H9 (cell line): ENCODE measurements around the gene SAMD7. TPM values are rescaled to one million over a fixed set of nuclear protein-coding genes. Genes with fewer than 3 reads are reported as not detected.

ENCODE experiments used
- DNase-seq: peaks from one replicate; pipeline ENCODE4 v3.0.0-alpha.2; 2017
- H2AFZ ChIP-seq: one replicate; pipeline ENCODE4 v1.6.1; 2013; ENCODE audit warnings: mild to moderate bottlenecking, low read length, control low read depth, moderate library complexity
- H2AK5ac ChIP-seq: 2 replicates; pipeline ENCODE4 v1.6.1; 2013; ENCODE audit warnings: low read length, control low read depth, mixed read lengths; ENCODE audit not compliant: insufficient read length
- H2BK120ac ChIP-seq: one replicate; pipeline ENCODE4 v1.6.1; 2013; ENCODE audit warnings: low read depth, mild to moderate bottlenecking, low read length, control low read depth, inconsistent platforms; ENCODE audit not compliant: poor library complexity, severe bottlenecking
- H2BK12ac ChIP-seq: 2 replicates; pipeline ENCODE4 v1.6.1; 2013; ENCODE audit warnings: low read length, control low read depth, mixed read lengths, low read depth; ENCODE audit not compliant: insufficient read length
- H2BK15ac ChIP-seq: 2 replicates; pipeline ENCODE4 v1.6.1; 2013; ENCODE audit warnings: low read depth, low read length, control low read depth
- H2BK20ac ChIP-seq: one replicate; pipeline ENCODE4 v1.6.1; 2013; ENCODE audit warnings: low read depth, mild to moderate bottlenecking, low read length, control low read depth, inconsistent platforms; ENCODE audit not compliant: poor library complexity, severe bottlenecking
- H2BK5ac ChIP-seq: 2 replicates; pipeline ENCODE4 v1.6.1; 2013; ENCODE audit warnings: low read length, control low read depth, mixed read lengths; ENCODE audit not compliant: insufficient read length
- H3K14ac ChIP-seq: 2 replicates; pipeline ENCODE4 v1.6.1; 2013; ENCODE audit warnings: low read length, control low read depth; ENCODE audit not compliant: insufficient read depth
- H3K18ac ChIP-seq: 2 replicates; pipeline ENCODE4 v1.6.1; 2013; ENCODE audit warnings: low read depth, mild to moderate bottlenecking, mixed read lengths, low read length, control low read depth; ENCODE audit not compliant: insufficient read length
- H3K23ac ChIP-seq: 2 replicates; pipeline ENCODE4 v1.6.1; 2013; ENCODE audit warnings: low read length, control low read depth, mixed read lengths, low read depth; ENCODE audit not compliant: insufficient read length
- H3K23me2 ChIP-seq: 2 replicates; pipeline ENCODE4 v1.6.1; 2013; ENCODE audit warnings: low read depth, mild to moderate bottlenecking, mixed read lengths, low read length, control low read depth; ENCODE audit not compliant: insufficient read length, poor library complexity, severe bottlenecking
- H3K27ac ChIP-seq: 2 replicates; pipeline ENCODE4 v1.5.1; 2013; ENCODE audit warnings: low read length, control low read depth, mixed read lengths, low read depth; ENCODE audit not compliant: insufficient read length
- H3K27me3 ChIP-seq: 2 replicates; pipeline ENCODE4 v1.6.1; 2013; ENCODE audit warnings: low read length, control low read depth, inconsistent platforms; ENCODE audit not compliant: insufficient read depth
- H3K4ac ChIP-seq: 2 replicates; pipeline ENCODE4 v1.6.1; 2013; ENCODE audit warnings: low read depth, mild to moderate bottlenecking, control low read depth, inconsistent platforms, low read length, moderate library complexity
- H3K4me1 ChIP-seq: 2 replicates; pipeline ENCODE4 v1.6.1; 2013; ENCODE audit warnings: low read length, control low read depth, inconsistent platforms; ENCODE audit not compliant: insufficient read depth
- H3K4me2 ChIP-seq: 2 replicates; pipeline ENCODE4 v1.6.1; 2013; ENCODE audit warnings: low read length, control low read depth, mixed read lengths; ENCODE audit not compliant: insufficient read length, insufficient read depth
- H3K56ac ChIP-seq: 2 replicates; pipeline ENCODE4 v1.6.1; 2013; ENCODE audit warnings: low read depth, mild to moderate bottlenecking, mixed read lengths, low read length, control low read depth; ENCODE audit not compliant: insufficient read length
- H3K79me1 ChIP-seq: 2 replicates; pipeline ENCODE4 v1.6.1; 2013; ENCODE audit warnings: low read depth, mild to moderate bottlenecking, moderate library complexity, low read length, control low read depth, inconsistent platforms; ENCODE audit not compliant: insufficient read depth, poor library complexity, severe bottlenecking
- H3K79me2 ChIP-seq: 2 replicates; pipeline ENCODE4 v1.6.1; 2013; ENCODE audit warnings: low read length, control low read depth, inconsistent platforms; ENCODE audit not compliant: insufficient read depth
- H3K9ac ChIP-seq: 2 replicates; pipeline ENCODE4 v1.6.1; 2013; ENCODE audit warnings: low read length, control low read depth, mixed read lengths; ENCODE audit not compliant: insufficient read length; ENCODE audit errors: extremely low read depth
- H3K9me3 ChIP-seq: one replicate; pipeline ENCODE4 v1.6.1; 2013; ENCODE audit warnings: low read depth, low read length, inconsistent platforms; ENCODE audit not compliant: control insufficient read depth
- H3T11ph ChIP-seq: one replicate; pipeline ENCODE4 v1.6.1; 2013; ENCODE audit warnings: mild to moderate bottlenecking, low read length, control low read depth, inconsistent platforms
- H4K20me1 ChIP-seq: one replicate; pipeline ENCODE4 v1.6.1; 2013; ENCODE audit not compliant: control insufficient read depth, insufficient read length, insufficient read depth
- H4K5ac ChIP-seq: 2 replicates; pipeline ENCODE4 v1.6.1; 2013; ENCODE audit warnings: low read depth, mild to moderate bottlenecking, mixed read lengths, low read length, control low read depth; ENCODE audit not compliant: insufficient read length
- H4K8ac ChIP-seq: replicated peaks from 2 replicates; pipeline ENCODE4 v1.6.1; 2013; ENCODE audit warnings: low read length, control low read depth, mixed read lengths, low read depth; ENCODE audit not compliant: insufficient read length
- H4K91ac ChIP-seq: 2 replicates; pipeline ENCODE4 v1.6.1; 2013; ENCODE audit warnings: low read depth, mild to moderate bottlenecking, moderate library complexity, mixed read lengths, low read length, control low read depth; ENCODE audit not compliant: insufficient read length
- H3K27ac Mint-ChIP-seq, 3 experiments: 2 replicates in 2 of 3; 3 replicates in 1 of 3; pipeline ENCODE4 v1.8.0; 2020 to 2021; ENCODE audit warnings: mixed read lengths in 3 of 3, mild to moderate bottlenecking in 1 of 3, moderate library complexity in 1 of 3
- H3K27me3 Mint-ChIP-seq: 2 replicates; pipeline ENCODE4 v1.8.0; 2021; ENCODE audit warnings: low read depth, mild to moderate bottlenecking, moderate library complexity, mixed read lengths
- H3K36me3 Mint-ChIP-seq, 3 experiments: 2 replicates in 2 of 3; 3 replicates in 1 of 3; pipeline ENCODE4 v1.8.0; 2020 to 2021; ENCODE audit warnings: low read depth in 3 of 3, mixed read lengths in 3 of 3; ENCODE audit not compliant: insufficient read depth in 1 of 3
- H3K4me1 Mint-ChIP-seq, 2 experiments: 2 replicates each; pipeline ENCODE4 v1.8.0; 2020; ENCODE audit warnings: mixed read lengths in 2 of 2
- H3K4me3 Mint-ChIP-seq, 2 experiments: 2 replicates in 1 of 2; 3 replicates in 1 of 2; pipeline ENCODE4 v1.8.0; 2020 to 2021; ENCODE audit warnings: mild to moderate bottlenecking in 2 of 2, mixed read lengths in 2 of 2, moderate library complexity in 1 of 2
- H3K9me3 Mint-ChIP-seq, 2 experiments: 2 replicates in 1 of 2; 3 replicates in 1 of 2; pipeline ENCODE4 v1.8.0; 2020; ENCODE audit warnings: mild to moderate bottlenecking in 2 of 2, mixed read lengths in 2 of 2, moderate library complexity in 1 of 2
- WGBS: extraction: QIAGEN DNeasy Blood & Tissue Kit; methylation state at CpG from one replicate; pipeline ENCODE4 v1.1.7; 2013; ENCODE audit warnings: missing lambda C conversion rate, low lambda C conversion rate, mixed read lengths; ENCODE audit not compliant: insufficient read length; ENCODE audit errors: extremely low coverage; 5-methylcytosine and 5-hydroxymethylcytosine counted together
- total RNA-seq: library from RNA; stranded (reverse); gene quantifications from 2 replicates; pipeline ENCODE4 v1.2.1, GENCODE V29; 2021
- TF ChIP-seq, protein P1 (sequence below): fragments of 200-600 bp; sonication (generic); conservative IDR thresholded peaks from 3 replicates; pipeline ENCODE4 v1.8.0; 2021; ENCODE audit warnings: antibody characterized with exemption, mild to moderate bottlenecking

The SAMD7 gene
- total RNA-seq, 1 experiment from 2014 or later: not detected

DNA sequence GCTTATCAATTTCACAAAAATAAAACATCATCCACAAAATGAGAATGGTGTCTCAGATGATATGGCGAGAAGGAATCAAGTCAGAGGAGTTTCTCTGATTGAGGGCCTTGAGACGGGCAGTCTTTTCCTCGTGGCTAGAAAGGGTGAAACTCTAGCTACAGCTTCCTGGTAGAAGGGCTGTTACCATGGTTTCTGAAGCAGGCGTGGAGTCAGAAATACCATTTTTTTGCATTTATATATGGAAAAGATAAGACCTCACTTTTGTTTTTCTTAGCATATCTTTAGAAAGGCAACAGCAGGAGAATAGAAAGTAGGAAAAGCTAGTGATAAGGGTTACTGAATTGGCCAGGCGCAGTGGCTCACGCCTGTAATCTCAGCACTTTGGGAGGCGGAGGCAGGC lies 17.3 kb upstream of the SAMD7 start:
- Mint-ChIP-seq H3K27ac (no peak overlapping the region; a peak in 1 of 7 replicates), H3K9me3 (no peaks in the 10 kb centered on the region; a peak in 1 of 5 replicates), H3K36me3 (no peaks in the 10 kb centered on the region; a peak in 1 of 7 replicates), H3K27me3 (no peaks in the 10 kb centered on the region; the same call in 1 of the 2 replicates), H3K4me1 (0 out of 4 replicates have a peak, but pooled peaks cover 0 to 3% of the 10 kb centered on the region in 2 experiments), H3K4me3 (no peak overlapping the region)
- TF ChIP-seq, protein P1, sequence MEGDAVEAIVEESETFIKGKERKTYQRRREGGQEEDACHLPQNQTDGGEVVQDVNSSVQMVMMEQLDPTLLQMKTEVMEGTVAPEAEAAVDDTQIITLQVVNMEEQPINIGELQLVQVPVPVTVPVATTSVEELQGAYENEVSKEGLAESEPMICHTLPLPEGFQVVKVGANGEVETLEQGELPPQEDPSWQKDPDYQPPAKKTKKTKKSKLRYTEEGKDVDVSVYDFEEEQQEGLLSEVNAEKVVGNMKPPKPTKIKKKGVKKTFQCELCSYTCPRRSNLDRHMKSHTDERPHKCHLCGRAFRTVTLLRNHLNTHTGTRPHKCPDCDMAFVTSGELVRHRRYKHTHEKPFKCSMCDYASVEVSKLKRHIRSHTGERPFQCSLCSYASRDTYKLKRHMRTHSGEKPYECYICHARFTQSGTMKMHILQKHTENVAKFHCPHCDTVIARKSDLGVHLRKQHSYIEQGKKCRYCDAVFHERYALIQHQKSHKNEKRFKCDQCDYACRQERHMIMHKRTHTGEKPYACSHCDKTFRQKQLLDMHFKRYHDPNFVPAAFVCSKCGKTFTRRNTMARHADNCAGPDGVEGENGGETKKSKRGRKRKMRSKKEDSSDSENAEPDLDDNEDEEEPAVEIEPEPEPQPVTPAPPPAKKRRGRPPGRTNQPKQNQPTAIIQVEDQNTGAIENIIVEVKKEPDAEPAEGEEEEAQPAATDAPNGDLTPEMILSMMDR: no peak
- H2BK15ac ChIP-seq: no peak overlapping the region
- no peaks in the 10 kb centered on the region for H3K79me1 ChIP-seq
- no peak overlapping the region for H3K18ac ChIP-seq
- no peaks in the 10 kb centered on the region for H3K4me1 ChIP-seq
- no peak overlapping the region for H3K9ac ChIP-seq
- H3K14ac ChIP-seq: no peak overlapping the region
- H4K20me1 ChIP-seq: no peaks in the 10 kb centered on the region
- no peak overlapping the region for H2BK20ac ChIP-seq
- no peak overlapping the region for H4K8ac ChIP-seq
- H2BK5ac ChIP-seq: no peak overlapping the region
- no peaks in the 10 kb centered on the region for H3K27me3 ChIP-seq
- no peak overlapping the region for H3K27ac ChIP-seq
- H3K4me2 ChIP-seq: no peak overlapping the region
- no peak overlapping the region for H3K4ac ChIP-seq
- no peak for DNase-seq
- H2AK5ac ChIP-seq: no peak overlapping the region
- no peak overlapping the region for H2BK120ac ChIP-seq
- no peaks in the 10 kb centered on the region for H3K23me2 ChIP-seq
- H2AFZ ChIP-seq: no peak overlapping the region
- no peak overlapping the region for H3T11ph ChIP-seq
- H3K23ac ChIP-seq: no peak overlapping the region
- no peak overlapping the region for H3K56ac ChIP-seq
- H2BK12ac ChIP-seq: no peak overlapping the region
- WGBS: no CpG with 5 or more reads among the region's 7 CpGs
- H4K91ac ChIP-seq: no peak overlapping the region
- H3K9me3 ChIP-seq: no peaks in the 10 kb centered on the region
- H3K79me2 ChIP-seq: no peaks in the 10 kb centered on the region
- no peak overlapping the region for H4K5ac ChIP-seq
